ENCODE data around the gene PLCB1. TPM values are rescaled to one million over a fixed set of nuclear protein-coding genes. Genes with fewer than 3 reads are reported as not detected.
"Not testable (repeated sequence)": the region's sequence is repeated elsewhere in the genome, so short reads cannot be mapped to it uniquely, and the experiment has no call there.

PLCB1 gene
- total RNA-seq, 1 donor from 2014 or later = 16.2 TPM

DNA sequence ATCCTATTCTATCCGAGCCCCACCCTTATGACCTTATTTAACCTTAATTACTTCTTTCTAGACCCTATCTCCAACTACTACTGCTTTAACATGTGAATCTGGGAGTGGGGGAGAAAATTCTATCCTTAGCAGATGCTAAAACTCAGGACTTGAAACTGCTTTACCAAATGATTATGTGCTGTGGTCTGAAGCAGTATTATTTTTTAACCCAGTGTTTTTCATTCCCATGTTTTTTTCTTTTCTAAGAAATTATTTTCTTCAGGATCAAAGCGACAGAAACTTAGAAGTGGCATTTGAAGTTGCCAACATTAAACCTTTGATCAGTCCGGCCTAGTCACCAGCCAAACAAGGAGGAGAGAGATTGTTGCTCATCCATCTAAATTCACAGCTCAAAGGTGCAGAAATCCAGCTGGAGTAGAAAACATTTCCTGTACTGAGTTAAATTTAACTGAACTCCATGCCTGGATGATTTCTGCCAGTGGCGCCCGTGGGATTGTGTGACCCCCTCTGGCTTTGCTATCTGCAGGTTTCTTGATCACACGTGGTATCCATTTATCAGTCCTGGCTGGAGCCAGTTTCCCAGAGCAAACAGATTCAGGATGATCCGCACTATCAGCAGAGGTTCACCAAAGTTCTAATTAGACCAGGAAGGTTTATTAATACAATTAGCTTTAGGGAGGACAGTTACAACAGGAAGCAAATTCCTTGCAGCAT is 300.5 kb downstream of the PLCB1 start:
- H3K4me3 Mint-ChIP-seq (ENCODE audit: low read depth) = no peak overlapping the region
- H3K9me3 Mint-ChIP-seq (ENCODE audit: low read depth) = no peaks in the 10 kb centered on the region
- H3K4me1 Mint-ChIP-seq (ENCODE audit: low read depth) = no peaks in the 10 kb centered on the region
- H3K36me3 Mint-ChIP-seq (ENCODE audit: insufficient read depth) = no peaks in the 10 kb centered on the region
- DNase-seq (ENCODE audit: low spot score, unreplicated experiment) = no peak
- H3K27ac Mint-ChIP-seq = no peak overlapping the region
- TF ChIP-seq, protein P1, sequence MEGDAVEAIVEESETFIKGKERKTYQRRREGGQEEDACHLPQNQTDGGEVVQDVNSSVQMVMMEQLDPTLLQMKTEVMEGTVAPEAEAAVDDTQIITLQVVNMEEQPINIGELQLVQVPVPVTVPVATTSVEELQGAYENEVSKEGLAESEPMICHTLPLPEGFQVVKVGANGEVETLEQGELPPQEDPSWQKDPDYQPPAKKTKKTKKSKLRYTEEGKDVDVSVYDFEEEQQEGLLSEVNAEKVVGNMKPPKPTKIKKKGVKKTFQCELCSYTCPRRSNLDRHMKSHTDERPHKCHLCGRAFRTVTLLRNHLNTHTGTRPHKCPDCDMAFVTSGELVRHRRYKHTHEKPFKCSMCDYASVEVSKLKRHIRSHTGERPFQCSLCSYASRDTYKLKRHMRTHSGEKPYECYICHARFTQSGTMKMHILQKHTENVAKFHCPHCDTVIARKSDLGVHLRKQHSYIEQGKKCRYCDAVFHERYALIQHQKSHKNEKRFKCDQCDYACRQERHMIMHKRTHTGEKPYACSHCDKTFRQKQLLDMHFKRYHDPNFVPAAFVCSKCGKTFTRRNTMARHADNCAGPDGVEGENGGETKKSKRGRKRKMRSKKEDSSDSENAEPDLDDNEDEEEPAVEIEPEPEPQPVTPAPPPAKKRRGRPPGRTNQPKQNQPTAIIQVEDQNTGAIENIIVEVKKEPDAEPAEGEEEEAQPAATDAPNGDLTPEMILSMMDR (IDR thresholded peaks at IDR 0.05; ENCODE audit: unreplicated experiment) = no peak
- H3K27me3 Mint-ChIP-seq = no peaks in the 10 kb centered on the region

DNA sequence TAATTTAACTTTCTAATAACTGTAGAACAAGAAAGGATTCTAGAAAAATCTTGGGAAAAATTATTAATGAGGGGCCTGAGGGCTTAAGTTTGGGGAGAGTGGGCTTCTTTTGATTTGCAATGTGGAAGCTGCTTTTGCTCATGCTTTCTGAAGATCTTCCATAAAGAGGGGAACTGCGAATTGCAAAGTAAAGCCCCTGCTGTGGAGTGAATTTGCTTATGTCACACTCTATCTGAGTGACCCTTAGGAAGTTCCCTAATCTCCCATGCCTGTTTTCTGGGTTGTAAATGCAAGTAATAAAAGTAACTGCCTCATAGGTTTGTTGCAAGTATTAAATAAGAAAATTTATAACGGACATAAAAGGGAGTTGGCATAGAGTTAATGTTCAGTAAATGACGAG is 301.2 kb downstream of the PLCB1 start:
- no peak overlapping the region for H3K27ac Mint-ChIP-seq
- no peaks in the 10 kb centered on the region for H3K27me3 Mint-ChIP-seq
- H3K4me1 Mint-ChIP-seq (ENCODE audit: low read depth) = no peaks in the 10 kb centered on the region
- TF ChIP-seq, protein P1 (IDR thresholded peaks at IDR 0.05; ENCODE audit: unreplicated experiment) = no peak
- no peak overlapping the region for H3K4me3 Mint-ChIP-seq (ENCODE audit: low read depth)
- no peaks in the 10 kb centered on the region for H3K9me3 Mint-ChIP-seq (ENCODE audit: low read depth)
- no peaks in the 10 kb centered on the region for H3K36me3 Mint-ChIP-seq (ENCODE audit: insufficient read depth)
- no peak for DNase-seq (ENCODE audit: low spot score, unreplicated experiment)

DNA sequence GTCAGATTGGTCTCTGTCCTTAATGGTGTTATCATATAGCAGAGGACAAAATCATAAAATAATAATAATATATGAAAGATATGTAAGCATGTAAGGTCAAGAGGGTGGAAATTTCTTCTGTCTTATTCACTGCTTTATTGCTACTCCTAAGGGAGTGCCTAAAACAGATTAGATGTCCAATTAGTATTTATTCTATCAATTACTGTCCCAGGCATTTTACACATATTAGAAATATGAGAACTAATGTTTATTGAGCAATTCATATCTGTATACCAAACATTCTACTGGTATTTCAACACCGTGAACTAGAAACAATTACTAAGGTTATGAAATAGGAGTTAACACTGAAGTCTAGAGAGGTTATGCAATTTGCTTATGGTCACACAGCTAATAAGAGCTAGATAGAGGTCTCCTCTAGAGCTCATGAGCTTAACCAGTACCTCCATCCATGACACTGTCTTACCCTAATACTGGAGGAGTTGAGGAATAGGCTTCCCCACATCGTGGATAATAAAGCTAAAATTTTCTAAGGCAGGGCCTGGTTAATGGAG is 302.3 kb downstream of the PLCB1 start:
- H3K27ac Mint-ChIP-seq = no peak overlapping the region
- H3K27me3 Mint-ChIP-seq = no peaks in the 10 kb centered on the region
- TF ChIP-seq, protein P1 (IDR thresholded peaks at IDR 0.05; ENCODE audit: unreplicated experiment) = no peak
- no peak overlapping the region for H3K4me3 Mint-ChIP-seq (ENCODE audit: low read depth)
- no peaks in the 10 kb centered on the region for H3K9me3 Mint-ChIP-seq (ENCODE audit: low read depth)
- DNase-seq (ENCODE audit: low spot score, unreplicated experiment) = no peak
- no peaks in the 10 kb centered on the region for H3K36me3 Mint-ChIP-seq (ENCODE audit: insufficient read depth)
- no peaks in the 10 kb centered on the region for H3K4me1 Mint-ChIP-seq (ENCODE audit: low read depth)

DNA sequence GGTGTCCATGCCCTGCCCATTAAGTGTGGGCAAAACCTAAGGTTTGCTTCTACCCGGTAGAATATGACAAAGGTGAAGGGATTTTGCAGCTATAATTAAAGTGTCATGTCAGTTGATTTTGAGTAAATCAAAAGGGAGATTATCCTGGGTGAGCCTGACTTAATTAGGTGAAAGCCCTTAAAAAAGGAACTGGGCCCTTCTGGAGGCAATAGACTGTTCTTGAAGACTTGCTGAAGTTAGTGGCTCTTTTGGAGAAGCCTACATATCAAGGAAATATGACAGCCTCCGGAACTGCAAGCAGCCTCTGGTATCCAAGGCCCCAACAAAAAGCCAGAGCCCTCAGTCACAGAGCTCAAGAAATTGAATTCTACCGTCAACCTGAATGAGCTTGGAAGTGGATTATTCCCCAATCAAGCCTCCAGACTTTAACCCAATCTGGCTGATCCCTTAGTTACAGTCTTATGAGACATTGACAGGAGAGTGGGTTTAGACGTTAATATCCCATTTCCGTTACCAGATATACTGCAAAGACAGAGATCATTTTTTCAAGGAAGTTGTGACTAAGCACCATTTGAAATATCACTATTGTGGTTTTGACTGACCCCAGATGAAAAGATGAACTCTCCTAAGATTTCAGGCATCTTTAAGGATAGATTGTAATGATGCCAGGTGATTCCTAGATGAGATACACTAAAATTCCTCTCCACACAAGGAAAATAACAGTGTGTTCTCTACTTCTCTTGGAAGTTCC is 303.4 kb downstream of the PLCB1 start:
- Mint-ChIP-seq H3K27ac (no peak overlapping the region), H3K27me3 (no peaks in the 10 kb centered on the region), H3K36me3 (ENCODE audit: insufficient read depth) (no peaks in the 10 kb centered on the region), H3K4me3 (ENCODE audit: low read depth) (no peak overlapping the region), H3K9me3 (ENCODE audit: low read depth) (no peaks in the 10 kb centered on the region), H3K4me1 (ENCODE audit: low read depth) (no peaks in the 10 kb centered on the region)
- TF ChIP-seq, protein P1 (IDR thresholded peaks at IDR 0.05; ENCODE audit: unreplicated experiment) = no peak
- DNase-seq (ENCODE audit: low spot score, unreplicated experiment) = no peak

DNA sequence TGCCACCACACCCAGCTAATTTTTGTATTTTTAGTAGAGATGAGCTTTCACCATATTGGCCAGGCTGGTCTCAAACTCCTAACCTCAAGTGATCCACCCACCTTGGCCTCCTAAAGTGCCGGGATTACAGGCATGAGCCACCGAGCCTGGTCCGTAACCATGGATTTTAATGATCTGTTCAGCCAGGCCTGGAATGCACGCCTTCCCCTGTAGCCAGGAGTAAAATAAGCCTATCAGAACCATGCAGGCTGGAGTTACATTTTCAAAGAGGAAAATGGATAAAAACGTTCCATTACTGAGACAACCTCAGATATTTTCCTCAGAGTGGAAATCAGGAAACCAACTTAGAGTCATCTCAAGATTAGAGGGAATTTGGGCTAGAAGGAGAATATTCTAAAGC is 304.9 kb downstream of the PLCB1 start:
- H3K4me1 Mint-ChIP-seq (ENCODE audit: low read depth); H3K9me3 Mint-ChIP-seq (ENCODE audit: low read depth); H3K27me3 Mint-ChIP-seq; H3K36me3 Mint-ChIP-seq (ENCODE audit: insufficient read depth); H3K27ac Mint-ChIP-seq; DNase-seq (ENCODE audit: low spot score, unreplicated experiment); H3K4me3 Mint-ChIP-seq (ENCODE audit: low read depth): not testable (repeated sequence)

Data from progenitor cell of endocrine pancreas (in vitro differentiated cells).